Measurements from ENCODE around the gene MOBP.
"Not testable (repeated sequence)": the region's sequence is repeated elsewhere in the genome, so short reads cannot be mapped to it uniquely, and the experiment has no call there.

Gene MOBP

DNA sequence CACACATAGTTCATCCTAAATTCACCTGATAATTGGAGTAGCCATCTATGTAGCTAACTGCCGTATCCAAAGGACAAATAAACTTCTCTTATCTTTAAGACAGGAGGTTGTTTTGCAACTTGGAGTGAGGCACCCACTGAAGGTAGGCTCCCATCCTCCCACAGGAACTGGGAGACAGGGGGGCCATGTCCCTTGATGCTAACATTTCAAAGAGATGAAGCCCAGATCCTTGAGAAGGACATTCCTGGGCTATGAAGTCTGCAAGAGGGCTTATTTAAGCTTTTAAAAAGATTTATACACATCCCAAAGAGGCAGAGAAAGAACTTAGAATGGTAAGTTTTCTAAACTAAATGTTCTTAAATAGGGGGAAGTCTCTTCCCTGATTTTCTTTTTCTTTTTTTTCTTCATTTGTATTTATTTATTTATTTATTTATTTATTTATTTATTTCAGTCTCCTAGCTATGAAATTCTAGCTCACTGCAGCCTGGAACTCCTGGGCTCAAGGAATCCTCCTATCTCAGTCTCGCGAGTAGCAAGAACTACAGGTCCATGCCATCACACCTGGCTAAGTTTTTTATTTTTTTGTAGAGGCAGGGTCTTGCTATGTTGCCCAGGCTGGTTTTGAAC is 12.8 kb upstream of the MOBP start:
- H3K36me3 ChIP-seq: no peaks in the 10 kb centered on the region
- TF ChIP-seq, protein P1, sequence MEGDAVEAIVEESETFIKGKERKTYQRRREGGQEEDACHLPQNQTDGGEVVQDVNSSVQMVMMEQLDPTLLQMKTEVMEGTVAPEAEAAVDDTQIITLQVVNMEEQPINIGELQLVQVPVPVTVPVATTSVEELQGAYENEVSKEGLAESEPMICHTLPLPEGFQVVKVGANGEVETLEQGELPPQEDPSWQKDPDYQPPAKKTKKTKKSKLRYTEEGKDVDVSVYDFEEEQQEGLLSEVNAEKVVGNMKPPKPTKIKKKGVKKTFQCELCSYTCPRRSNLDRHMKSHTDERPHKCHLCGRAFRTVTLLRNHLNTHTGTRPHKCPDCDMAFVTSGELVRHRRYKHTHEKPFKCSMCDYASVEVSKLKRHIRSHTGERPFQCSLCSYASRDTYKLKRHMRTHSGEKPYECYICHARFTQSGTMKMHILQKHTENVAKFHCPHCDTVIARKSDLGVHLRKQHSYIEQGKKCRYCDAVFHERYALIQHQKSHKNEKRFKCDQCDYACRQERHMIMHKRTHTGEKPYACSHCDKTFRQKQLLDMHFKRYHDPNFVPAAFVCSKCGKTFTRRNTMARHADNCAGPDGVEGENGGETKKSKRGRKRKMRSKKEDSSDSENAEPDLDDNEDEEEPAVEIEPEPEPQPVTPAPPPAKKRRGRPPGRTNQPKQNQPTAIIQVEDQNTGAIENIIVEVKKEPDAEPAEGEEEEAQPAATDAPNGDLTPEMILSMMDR (IDR thresholded peaks at IDR 0.05; ENCODE audit: low read depth, low read length): no peak
- no peaks in the 10 kb centered on the region for H3K9me3 ChIP-seq (ENCODE audit: severe bottlenecking)
- no peak for DNase-seq
- H3K4me3 ChIP-seq (ENCODE audit: low read depth, low read length): no peak overlapping the region
- H3K27ac ChIP-seq: no peak overlapping the region; the same call in 1 of the 2 replicates
- no peaks in the 10 kb centered on the region for H3K27me3 ChIP-seq (ENCODE audit: insufficient read depth, low read depth, severe bottlenecking)

DNA sequence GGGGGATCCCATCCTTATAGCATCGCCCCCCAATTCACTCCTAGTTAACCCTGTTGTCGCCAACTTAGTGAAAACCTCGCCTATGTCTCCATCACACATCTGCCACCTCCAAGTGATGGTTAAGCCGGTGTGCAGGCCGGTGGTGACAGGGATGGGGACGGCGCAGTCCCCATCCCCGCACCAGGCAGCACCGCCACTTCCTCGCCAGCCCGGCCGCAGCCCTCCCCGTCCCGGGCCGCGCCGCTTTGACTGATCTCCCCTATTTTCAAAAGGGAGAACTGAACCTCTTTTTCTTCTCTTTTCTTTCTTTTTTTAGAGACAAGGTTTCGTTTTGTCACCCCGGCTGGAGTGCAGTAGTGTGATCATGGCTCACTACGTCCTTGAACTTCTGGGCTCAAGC is 11.3 kb upstream of the MOBP start:
- TF ChIP-seq, protein P1 (IDR thresholded peaks at IDR 0.05; ENCODE audit: low read depth, low read length): no peak
- H3K4me3 ChIP-seq (ENCODE audit: low read depth, low read length): no peak overlapping the region
- H3K36me3 ChIP-seq: no peaks in the 10 kb centered on the region
- no peaks in the 10 kb centered on the region for H3K27me3 ChIP-seq (ENCODE audit: insufficient read depth, low read depth, severe bottlenecking)
- DNase-seq: no peak
- H3K9me3 ChIP-seq (ENCODE audit: severe bottlenecking): no peaks in the 10 kb centered on the region
- H3K27ac ChIP-seq: no peak overlapping the region

DNA sequence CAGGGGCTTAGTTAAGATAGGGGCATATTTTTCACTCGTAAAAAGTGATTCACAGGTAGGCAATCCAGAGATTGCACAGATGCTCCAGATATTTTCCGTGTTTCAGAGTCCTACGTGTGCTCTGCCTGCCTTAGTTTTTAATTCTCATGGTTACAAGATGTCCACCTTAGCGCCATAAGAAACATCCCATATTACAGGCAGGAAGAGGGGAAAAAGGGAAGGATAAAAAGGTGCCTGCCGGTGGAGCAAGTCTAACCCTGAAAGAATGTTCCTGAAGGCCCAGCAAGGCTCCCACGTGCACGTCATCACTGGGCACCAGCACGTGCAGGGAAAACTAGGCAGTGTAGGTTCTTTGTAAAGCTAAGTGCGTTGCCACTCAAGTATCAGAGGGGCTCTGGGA is 10.1 kb upstream of the MOBP start:
- Histone ChIP-seq H3K27ac (no peak overlapping the region), H3K27me3 (ENCODE audit: insufficient read depth, low read depth, severe bottlenecking) (no peaks in the 10 kb centered on the region), H3K9me3 (ENCODE audit: severe bottlenecking) (no peaks in the 10 kb centered on the region), H3K36me3 (no peaks in the 10 kb centered on the region), H3K4me3 (ENCODE audit: low read depth, low read length) (no peak overlapping the region)
- DNase-seq: no peak
- TF ChIP-seq, protein P1 (IDR thresholded peaks at IDR 0.05; ENCODE audit: low read depth, low read length): no peak

DNA sequence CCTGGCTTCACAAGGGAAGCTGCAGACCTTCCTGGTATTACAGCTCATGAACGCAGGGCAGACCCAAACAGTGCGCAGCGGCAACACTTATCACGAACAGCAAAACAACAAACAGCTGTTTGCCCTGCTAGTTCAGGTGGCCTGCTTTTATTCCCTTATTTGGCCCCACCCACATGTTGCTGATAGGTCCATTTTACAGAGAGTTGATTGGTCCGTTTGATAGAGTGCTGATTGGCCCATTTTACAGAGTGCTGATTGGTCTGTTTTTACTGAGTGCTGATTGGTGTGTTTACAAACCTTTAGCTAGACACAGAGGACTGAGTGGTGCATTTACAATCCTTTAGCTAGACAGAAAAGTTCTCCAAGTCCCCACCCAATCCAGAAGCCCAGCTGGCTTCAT is 8.9 kb upstream of the MOBP start:
- H3K27ac ChIP-seq; DNase-seq; H3K36me3 ChIP-seq; H3K27me3 ChIP-seq (ENCODE audit: insufficient read depth, low read depth, severe bottlenecking); H3K9me3 ChIP-seq (ENCODE audit: severe bottlenecking); H3K4me3 ChIP-seq (ENCODE audit: low read depth, low read length): not testable (repeated sequence)

DNA sequence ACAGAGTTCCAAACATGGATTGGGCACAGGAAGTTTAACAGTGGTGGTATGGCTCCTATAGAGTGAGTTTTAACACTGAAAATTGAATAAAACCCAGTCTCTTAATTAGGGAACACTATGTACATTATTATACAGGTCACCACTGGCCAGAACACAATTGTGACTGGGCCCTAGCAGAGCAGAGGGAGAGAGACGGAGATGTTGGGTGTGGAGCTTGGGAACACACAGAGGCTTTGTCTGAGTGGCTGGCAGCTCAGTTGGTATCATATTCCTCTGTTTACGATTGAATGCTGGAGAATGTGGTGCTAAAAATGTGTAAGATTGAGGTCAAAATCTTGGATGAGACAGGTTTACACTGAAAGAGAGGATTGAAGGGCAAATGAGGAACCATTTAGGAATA is 6.8 kb upstream of the MOBP start:
- H3K36me3 ChIP-seq: no peaks in the 10 kb centered on the region
- H3K27me3 ChIP-seq (ENCODE audit: insufficient read depth, low read depth, severe bottlenecking): no peaks in the 10 kb centered on the region
- no peak overlapping the region for H3K27ac ChIP-seq
- no peaks in the 10 kb centered on the region for H3K9me3 ChIP-seq (ENCODE audit: severe bottlenecking)
- TF ChIP-seq, protein P1 (IDR thresholded peaks at IDR 0.05; ENCODE audit: low read depth, low read length): no peak
- H3K4me3 ChIP-seq (ENCODE audit: low read depth, low read length): no peak overlapping the region
- no peak for DNase-seq

DNA sequence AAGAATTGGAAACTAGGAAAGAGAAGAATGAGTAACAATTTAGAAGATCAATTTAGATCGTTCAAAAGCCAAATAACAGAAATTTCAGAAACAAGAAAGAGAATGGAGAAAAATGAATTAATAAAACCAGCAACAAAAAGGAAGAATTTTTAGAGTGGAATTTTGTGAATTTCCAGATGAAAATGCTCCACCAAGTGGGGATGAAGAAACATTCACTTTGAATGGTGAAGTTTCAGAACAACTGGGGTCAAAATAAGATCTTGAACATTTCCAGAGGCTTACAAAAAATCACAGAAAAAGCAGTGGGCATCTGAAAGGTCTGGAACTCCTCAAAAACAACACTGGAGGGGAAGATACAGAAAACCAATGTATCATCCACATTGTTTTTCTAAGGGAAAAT is 4.2 kb upstream of the MOBP start:
- no peaks in the 10 kb centered on the region for H3K27me3 ChIP-seq (ENCODE audit: insufficient read depth, low read depth, severe bottlenecking)
- no peak overlapping the region for H3K4me3 ChIP-seq (ENCODE audit: low read depth, low read length)
- TF ChIP-seq, protein P1 (IDR thresholded peaks at IDR 0.05; ENCODE audit: low read depth, low read length): no peak
- DNase-seq: no peak
- H3K36me3 ChIP-seq: no peaks in the 10 kb centered on the region
- H3K9me3 ChIP-seq (ENCODE audit: severe bottlenecking): no peaks in the 10 kb centered on the region
- H3K27ac ChIP-seq: no peak overlapping the region

Data from WERI-Rb-1 (cell line).